Stimulated activated CD4-positive, alpha-beta T cell treated with anti-CD3 and anti-CD28 coated beads, Interleukin-2, amount 100 ng/mL, for 48 hours (primary cell): Measurements from ENCODE around the gene ST6GALNAC6.
A peak's percentile ranks its signal among the peaks of the same experiment; 100 is the strongest.

Experiments
- DNase-seq, 2 donors: peaks; one replicate each; pipeline ENCODE4 v3.0.0-alpha.2; 2020

ST6GALNAC6 gene

DNA sequence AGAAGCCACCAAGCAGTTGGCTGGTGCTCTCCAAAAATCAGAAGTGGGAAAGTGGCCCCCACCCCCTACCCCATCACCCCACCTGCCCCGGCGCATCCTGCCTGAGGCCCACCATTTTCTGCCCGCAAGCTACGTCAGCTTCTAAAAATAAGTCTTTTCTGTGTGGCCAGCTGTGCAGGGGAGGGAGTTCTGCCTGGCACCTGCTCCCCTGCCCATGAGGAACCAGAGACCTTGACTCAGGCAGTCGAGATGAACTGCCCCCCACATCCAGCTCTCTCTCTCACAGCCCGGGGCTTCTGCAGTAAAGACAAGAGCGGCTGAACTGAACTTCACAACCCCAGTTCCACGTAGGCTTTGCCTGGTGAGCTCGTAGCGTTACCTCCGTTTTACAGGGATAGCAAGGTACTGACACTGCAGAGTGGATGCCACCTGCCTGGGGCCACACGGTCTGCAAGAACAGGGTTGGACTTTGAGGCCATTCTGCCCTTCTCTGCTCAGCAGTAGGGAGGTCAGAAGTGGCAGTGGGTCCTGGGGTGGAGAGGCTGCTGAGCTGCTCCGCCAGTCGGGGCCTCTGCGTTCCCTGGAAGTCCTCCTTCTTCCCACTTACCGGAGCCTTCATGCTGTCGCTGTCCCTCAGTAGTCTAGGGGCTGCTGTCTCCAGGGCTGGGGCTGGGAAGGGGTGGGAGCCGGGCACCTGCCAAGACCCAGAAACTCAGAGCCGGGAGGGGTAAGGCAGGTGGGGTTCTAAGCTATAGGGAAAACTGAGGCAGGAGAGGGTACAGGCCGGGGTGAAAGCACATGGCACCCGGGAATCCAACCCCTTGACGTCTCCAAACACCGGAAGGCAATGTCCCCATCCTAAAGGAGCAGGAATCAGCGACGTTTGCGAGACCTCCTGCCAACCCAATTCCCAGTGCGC lies 16.7 kb upstream of the ST6GALNAC6 start:
- no peak for DNase-seq

DNA sequence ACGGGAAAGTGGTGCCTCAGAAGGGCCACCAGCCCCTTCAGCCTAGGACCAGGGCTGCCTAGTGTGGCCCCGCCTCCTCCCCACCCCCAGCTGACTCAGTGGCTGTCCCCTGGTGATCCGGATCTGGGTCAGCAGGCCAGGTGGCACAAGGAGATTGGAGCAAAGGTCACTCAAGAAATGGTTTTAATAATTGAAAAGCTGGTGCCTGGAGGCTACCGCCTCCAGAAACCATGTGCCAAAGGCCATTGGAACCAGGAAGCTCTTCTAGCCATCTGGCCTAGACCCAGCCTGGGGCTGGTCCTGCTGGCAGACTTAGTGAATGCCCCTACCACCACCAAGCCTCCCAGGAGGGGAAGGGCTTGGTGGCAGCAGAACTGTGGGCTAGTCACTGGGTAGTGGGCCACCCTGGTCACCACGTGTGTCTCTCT lies 15.9 kb upstream of the ST6GALNAC6 start:
- no peak for DNase-seq

DNA sequence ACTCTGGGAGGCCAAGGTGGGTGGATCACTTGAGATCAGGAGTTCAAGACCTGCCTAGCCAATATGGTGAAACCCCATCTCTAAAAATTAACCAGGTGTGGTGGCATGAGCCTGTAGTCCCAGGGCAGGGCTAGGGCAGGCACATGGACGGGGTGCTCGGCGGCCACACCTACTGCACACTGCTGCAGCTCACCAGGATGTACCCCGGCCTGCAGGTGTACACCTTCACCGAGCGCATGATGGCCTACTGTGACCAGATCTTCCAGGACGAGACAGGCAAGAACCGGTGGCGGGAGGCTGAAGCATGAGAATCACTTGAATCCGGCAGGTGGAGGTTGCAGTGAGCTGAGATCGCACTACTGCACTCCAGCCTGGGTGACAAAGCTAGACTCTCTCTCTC lies 14.3 kb upstream of the ST6GALNAC6 start:
- no peak for DNase-seq

DNA sequence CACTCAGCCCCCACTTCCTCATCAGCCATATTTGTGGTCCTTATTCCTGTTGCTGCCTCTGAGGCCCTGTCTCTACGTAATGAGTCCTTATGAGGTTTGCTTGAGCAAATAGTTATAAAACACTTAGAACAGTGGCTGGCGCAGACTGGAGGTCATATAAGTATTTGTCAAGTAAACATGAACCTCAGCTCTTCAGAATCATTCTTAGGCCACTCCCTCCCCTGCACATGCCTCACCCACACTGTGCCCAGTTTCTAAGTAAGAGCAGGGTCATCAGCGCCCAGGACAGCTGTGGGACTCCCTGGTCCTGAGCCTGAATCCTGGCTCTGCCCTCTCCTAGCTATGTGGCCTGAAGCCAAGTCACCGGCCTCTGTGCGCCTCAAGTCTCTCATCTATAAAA lies 13.5 kb upstream of the ST6GALNAC6 start:
- no peak for DNase-seq

DNA sequence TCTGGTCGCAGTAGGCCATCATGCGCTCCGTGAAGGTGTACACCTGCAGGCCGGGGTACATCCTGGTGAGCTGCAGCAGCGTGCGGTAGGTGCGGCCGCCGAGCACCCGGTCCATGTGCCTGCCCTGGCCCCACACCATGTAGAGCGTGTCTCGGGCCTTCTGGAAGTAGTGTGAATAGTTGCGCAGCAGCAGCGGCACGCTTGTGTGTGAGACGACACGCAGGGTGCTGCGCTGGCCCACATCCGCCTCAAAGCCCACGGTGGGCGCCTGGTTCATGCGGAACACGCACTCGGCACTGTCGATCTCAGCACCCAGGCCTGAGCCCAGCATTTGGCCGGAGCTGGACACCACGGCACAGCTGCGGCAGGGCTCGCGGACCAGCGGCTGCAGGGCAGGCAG lies 12.9 kb upstream of the ST6GALNAC6 start:
- DNase-seq: no peak

GRCh38 chr9:127910613-127911205 lies 11.3 kb upstream of the ST6GALNAC6 start:
- DNase-seq: no peak

DNA sequence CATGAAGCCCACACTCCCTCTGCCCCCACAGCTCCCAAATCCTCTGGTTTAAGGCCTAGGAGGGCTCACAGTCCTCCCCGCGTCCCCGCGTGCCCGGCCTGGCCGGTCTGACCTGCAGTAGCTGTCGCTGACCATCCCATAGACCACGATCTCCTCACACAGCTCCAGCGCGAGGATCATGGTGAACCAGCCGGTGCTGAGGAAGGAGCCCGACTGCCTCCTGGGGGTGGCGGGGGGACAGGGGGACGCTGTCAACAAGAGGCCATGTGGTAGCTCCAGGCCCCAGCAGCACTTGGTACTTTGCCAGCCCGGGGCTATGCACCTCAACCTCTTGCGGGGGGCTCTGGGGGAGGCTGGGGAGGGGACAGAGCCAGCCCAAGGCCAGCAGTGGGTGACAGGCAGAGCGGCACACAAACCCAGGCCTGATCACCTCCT lies 10.5 kb upstream of the ST6GALNAC6 start:
- DNase-seq: no peak

DNA sequence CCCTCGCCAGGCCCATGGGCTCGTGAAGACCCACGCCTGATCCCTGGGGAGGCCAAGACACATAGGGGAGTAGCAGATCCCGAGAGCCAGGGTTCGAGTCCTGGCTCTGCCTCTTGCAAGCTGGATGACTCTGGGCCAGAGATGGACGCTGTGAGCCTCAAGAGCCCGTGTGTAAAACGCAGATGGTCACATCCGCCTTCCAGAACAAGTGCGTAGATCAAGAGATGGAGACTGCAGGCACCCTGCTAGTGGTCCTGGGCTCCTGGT lies 9.2 kb upstream of the ST6GALNAC6 start:
- no peak for DNase-seq

GRCh38 chr9:127907867-127908659 lies 8.7 kb upstream of the ST6GALNAC6 start:
- no peak for DNase-seq

DNA sequence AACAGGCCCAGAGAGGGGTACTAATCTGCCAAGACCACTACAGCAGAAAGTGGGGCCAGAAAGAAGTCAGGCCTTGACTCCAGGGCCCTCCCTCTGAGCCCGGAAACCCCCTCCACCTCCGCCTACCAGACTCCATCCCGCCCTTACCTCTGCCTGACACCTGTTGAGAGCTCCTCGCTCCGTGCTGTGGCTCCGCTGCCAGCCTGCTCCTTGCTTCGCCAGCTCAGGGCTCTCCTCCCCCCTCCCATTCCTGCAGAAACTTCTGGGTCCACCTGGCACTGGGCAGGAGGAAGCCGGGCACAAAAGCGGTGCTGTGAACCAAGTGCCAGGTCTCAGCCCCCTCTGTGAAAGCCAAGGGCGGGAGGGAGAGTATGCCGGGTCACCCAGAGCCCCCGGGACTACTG lies 6.4 kb upstream of the ST6GALNAC6 start:
- no peak for DNase-seq

- peak in 1 of 2 donors; percentile 39 for DNase-seq
Measured at GRCh38 chr9:127905004-127905728, 5.8 kb upstream of the ST6GALNAC6 start.

DNA sequence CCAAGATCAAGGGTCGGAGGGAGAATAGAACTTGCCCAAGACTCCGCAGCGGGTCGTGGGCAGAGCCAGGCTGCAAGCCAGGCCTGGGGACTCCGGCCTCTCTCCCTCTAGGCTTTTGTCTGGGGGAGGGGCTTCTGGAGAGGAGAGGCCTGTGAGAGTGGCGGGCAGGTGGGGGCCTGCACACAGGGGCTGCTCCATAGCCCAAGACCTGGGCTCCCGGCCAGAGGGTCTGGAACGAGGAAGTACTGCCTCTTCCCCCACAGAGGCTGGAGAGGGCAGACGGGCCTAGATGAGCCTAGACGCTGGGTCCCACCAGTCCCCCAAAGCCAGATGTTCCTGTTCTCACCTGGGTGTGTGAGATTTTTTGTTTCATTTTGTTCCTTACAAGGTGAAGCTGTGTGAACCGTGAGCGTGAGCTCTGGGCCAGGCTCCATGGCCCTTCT lies 5.2 kb upstream of the ST6GALNAC6 start:
- no peak for DNase-seq

- peak; percentile 79 to 83 for DNase-seq
Measured at GRCh38 chr9:127903557-127904475, 4.4 kb upstream of the ST6GALNAC6 start.

GRCh38 chr9:127898433-127899127 lies 823 bp downstream of the ST6GALNAC6 start:
- DNase-seq: no peak

DNA sequence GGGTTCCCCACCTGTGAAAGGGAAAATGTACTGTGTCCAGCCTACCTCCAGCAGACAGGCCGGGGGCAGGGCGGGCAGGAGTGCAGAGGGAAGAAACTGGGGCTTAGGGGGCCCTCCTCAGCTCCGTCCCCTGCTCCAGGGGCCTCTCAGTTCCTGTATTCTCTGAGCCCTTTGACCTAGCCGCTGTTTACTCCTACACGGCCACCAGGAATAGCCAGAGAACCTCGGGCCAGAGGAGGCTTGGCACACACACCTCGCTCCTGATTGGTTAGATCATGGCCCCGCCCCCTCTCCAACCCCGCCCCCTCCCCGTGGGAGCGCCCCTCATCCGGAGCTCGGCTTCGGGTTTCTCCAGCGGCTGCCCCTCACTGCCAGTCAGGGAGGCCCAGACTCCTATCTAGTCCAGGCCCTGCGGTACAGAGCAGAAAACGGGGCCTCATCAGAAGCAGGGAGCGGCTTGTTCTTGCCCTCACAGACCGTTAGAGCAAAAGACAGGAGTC lies 2.2 kb downstream of the ST6GALNAC6 start:
- DNase-seq: no peak

DNA sequence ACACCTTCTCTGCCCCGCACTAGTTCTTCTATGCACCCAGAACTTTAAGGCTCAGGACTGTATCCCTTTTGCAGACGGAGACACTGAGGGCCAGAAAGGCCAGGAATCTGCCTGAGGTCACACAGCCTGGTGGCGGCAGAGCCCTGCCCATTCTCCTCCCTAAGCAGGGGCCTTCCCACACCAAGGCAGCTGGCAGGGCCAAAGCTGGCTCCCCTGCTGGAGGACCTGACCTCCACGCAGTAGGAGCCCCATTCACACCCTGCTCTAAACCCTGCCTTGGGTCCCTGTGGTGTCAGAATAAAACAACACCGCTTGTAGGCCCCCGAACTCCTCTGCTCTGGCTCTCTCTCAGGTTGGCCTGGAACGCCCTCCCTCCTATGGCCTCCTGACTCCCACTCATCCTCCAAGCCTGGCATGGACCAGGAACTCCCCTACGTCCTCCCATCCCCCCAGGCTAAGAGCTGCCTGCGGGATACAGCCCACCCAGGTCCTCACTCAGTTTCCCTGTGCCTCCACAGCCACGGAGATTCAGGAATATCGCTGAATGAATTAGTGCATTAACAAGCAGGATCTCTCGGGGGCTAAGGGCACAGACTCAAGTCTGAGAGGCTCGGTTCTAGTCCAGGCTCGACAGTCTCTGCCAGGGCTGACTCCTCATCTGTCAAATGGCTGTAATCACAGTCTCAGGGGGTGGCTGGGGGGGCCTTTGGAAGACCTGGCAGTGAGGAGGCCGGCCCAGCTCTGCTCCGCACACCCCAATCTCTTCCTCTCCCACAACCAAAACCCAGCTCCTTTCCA lies 2.8 kb downstream of the ST6GALNAC6 start:
- no peak for DNase-seq

DNA sequence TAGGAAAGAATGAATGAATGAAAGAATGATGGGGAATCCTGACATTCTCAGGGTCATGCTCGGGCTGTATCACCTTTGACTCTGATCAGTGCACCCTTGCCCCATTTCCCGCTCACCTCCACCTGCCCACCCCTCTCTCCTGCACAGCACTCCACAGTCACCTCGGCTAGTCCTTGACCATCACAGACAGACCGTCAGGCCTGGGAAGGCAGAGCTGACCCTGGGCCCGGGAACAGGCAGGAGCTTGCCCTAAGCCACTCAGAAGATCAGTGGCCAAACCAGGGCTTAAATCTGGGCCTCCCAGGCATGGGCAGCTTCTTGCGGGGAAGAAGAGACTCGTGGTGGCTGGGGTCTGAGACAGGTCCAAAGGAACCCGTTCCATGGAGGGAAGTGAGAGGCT lies 3.6 kb downstream of the ST6GALNAC6 start:
- DNase-seq: no peak

DNA sequence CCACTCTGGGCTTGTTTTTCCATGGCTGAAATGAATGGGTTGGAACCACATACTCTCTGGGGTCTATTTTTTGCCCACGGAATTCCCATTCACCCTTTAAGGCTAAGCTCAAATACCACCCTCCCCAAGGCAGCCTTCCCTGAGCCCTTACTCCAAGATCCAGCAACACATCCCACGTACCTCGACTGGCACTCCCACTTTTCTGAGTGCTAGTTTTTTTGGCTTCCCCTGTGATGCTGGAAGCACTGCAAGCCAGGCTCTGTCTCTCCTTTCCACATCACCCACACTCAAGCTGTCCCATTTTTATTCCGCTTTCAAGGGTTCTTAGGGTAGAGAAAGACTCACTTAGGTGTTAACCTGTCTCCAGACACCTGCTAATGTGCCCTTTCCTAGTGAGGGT lies 6.0 kb downstream of the ST6GALNAC6 start:
- no peak for DNase-seq

DNA sequence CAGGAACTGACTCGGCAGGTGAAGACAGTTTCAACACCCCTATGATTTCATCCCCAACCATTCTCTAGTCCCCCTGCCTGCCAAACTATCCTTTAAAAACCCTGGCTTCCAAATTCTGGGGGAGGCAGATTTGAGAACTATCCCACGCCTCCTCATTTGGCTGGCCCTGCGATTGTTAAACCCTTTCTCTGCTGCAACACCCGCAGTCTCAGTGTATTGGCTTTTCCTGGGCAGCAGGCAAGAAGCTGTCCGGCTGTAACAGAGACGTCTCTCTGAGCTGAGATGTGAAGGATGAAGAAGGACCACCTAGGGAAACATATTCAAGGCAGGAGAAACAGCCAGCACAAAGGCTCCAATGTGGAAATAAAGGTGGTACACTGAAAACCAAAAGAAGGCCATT lies 6.6 kb downstream of the ST6GALNAC6 start:
- DNase-seq: no peak

- no peak for DNase-seq
Measured at GRCh38 chr9:127890053-127890452, 9.3 kb downstream of the ST6GALNAC6 start.
